Caco-2 (cell line): ENCODE data around the gene FGR. TPM values are rescaled to one million over a fixed set of nuclear protein-coding genes. Genes with fewer than 3 reads are reported as not detected.

ENCODE experiments used
- BruUV-seq: library from RNA; stranded (reverse); fragments of 400-500 nt; replicated peaks from 2 replicates; lab custom pipeline; 2021; lab: Mats Ljungman, UMichigan
- CTCF ChIA-PET: fragments of 300-600 bp; sonication (Branson Sonifier 250); formaldehyde crosslinking; loops from one replicate; lab custom pipeline; 2022; ENCODE audit warnings: antibody characterized with exemption; lab: Charles Lee
- POLR2A ChIA-PET: fragments of 300-600 bp; sonication (Branson Sonifier 250); formaldehyde crosslinking; loops from one replicate; lab custom pipeline; 2022; ENCODE audit warnings: antibody characterized with exemption; lab: Charles Lee
- DNase-seq, 2 experiments: peaks; one replicate each; pipeline versions ENCODE4 v3.0.0 to v3.0.0-alpha.2; 2020 to 2022
- H3K27me3 ChIP-seq: replicated peaks from 2 replicates; pipeline ENCODE4 v1.6.0; 2011; ENCODE audit warnings: low read length; ENCODE audit not compliant: control insufficient read depth, insufficient read depth
- H3K36me3 ChIP-seq: 2 replicates; pipeline ENCODE4 v1.5.1; 2011; ENCODE audit warnings: low read length; ENCODE audit not compliant: control insufficient read depth, insufficient read depth
- H3K4me1 ChIP-seq: fragments of 250-450 bp; sonication (Bioruptor Pico); 2 replicates; pipeline ENCODE4 v1.5.1; 2020; ENCODE audit warnings: mild to moderate bottlenecking
- H3K4me3 ChIP-seq: 2 replicates; pipeline ENCODE4 v1.5.1; 2011; ENCODE audit warnings: low read depth, mild to moderate bottlenecking, control low read depth, low read length
- H3K9me3 ChIP-seq: fragments of 250-450 bp; sonication (Bioruptor Pico); 2 replicates; pipeline ENCODE4 v1.5.1; 2020; ENCODE audit warnings: mild to moderate bottlenecking, moderate library complexity
- H3K27ac Mint-ChIP-seq: one replicate; pipeline ENCODE4 v1.8.0; 2022; ENCODE audit warnings: mixed read lengths; ENCODE audit not compliant: unreplicated experiment
- H3K27me3 Mint-ChIP-seq: one replicate; pipeline ENCODE4 v1.8.0; 2022; ENCODE audit warnings: mixed read lengths; ENCODE audit not compliant: insufficient read depth, unreplicated experiment
- H3K36me3 Mint-ChIP-seq: one replicate; pipeline ENCODE4 v1.8.0; 2022; ENCODE audit warnings: mild to moderate bottlenecking, mixed read lengths; ENCODE audit not compliant: insufficient read depth, unreplicated experiment
- H3K4me1 Mint-ChIP-seq: one replicate; pipeline ENCODE4 v1.8.0; 2022; ENCODE audit warnings: low read depth, mixed read lengths; ENCODE audit not compliant: unreplicated experiment
- H3K4me3 Mint-ChIP-seq: one replicate; pipeline ENCODE4 v1.8.0; 2022; ENCODE audit warnings: mild to moderate bottlenecking, moderate library complexity, mixed read lengths; ENCODE audit not compliant: unreplicated experiment
- H3K9me3 Mint-ChIP-seq: one replicate; pipeline ENCODE4 v1.8.0; 2022; ENCODE audit warnings: mixed read lengths; ENCODE audit not compliant: unreplicated experiment
- intact Hi-C: fragments of 100-400 bp; cut with micrococcal nuclease; formaldehyde crosslinking; loops from one replicate; pipeline ENCODE4 v1.10.0; 2022; ENCODE audit not compliant: unreplicated experiment
- total RNA-seq: library from RNA; stranded (reverse); gene quantifications from 2 replicates; pipeline ENCODE4 v1.2.3, GENCODE V29; 2022
- TF ChIP-seq, protein P1 (sequence below), 2 experiments: fragments of 200-600 bp in 1 of 2; IDR thresholded peaks; 1 replicate in 1 of 2; 2 replicates in 1 of 2; pipeline versions ENCODE4 v1.5.1 to v1.8.0; 2011 to 2022; ENCODE audit warnings: antibody characterized with exemption in 1 of 2, control low read depth in 1 of 2, inconsistent platforms in 1 of 2, low read depth in 1 of 2, low read length in 1 of 2, mild to moderate bottlenecking in 1 of 2, moderate library complexity in 1 of 2; ENCODE audit not compliant: insufficient read depth in 1 of 2, severe bottlenecking in 1 of 2, unreplicated experiment in 1 of 2

The FGR gene
- total RNA-seq, 1 experiment from 2014 or later = not detected

DNA sequence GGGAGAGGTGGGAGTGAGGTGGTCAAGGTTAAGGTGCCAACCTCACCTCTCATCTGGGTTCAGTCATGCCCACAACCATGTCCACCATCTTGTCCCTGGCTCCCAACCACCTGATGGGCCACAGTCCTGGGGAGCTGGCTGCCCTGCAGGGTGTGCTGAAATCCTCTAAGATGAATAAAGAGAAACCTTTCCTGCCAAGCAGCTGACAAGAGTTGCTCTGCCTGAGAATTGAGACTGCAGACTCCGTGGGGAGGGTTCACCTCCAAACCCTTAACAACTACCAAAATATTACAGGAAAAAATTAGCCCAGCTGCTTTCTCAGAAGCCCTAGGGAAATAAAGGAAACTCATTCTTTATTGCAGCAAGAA is 15.2 kb upstream of the FGR start:
- H3K9me3 Mint-ChIP-seq = no peaks in the 10 kb centered on the region
- no peaks in the 10 kb centered on the region for H3K36me3 Mint-ChIP-seq
- Histone ChIP-seq H3K9me3 (no peaks in the 10 kb centered on the region), H3K4me3 (no peak overlapping the region), H3K27me3 (no peaks in the 10 kb centered on the region), H3K36me3 (no peaks in the 10 kb centered on the region), H3K4me1 (no peaks in the 10 kb centered on the region)
- no peaks in the 10 kb centered on the region for H3K27me3 Mint-ChIP-seq
- POLR2A ChIA-PET = no interaction called here
- CTCF ChIA-PET = interaction anchor here (0.6 kb wide), 1 partner anchor 317 kb away, joined by 3 read pairs; no protein-coding TSS in a partner anchor
- TF ChIP-seq, protein P1, sequence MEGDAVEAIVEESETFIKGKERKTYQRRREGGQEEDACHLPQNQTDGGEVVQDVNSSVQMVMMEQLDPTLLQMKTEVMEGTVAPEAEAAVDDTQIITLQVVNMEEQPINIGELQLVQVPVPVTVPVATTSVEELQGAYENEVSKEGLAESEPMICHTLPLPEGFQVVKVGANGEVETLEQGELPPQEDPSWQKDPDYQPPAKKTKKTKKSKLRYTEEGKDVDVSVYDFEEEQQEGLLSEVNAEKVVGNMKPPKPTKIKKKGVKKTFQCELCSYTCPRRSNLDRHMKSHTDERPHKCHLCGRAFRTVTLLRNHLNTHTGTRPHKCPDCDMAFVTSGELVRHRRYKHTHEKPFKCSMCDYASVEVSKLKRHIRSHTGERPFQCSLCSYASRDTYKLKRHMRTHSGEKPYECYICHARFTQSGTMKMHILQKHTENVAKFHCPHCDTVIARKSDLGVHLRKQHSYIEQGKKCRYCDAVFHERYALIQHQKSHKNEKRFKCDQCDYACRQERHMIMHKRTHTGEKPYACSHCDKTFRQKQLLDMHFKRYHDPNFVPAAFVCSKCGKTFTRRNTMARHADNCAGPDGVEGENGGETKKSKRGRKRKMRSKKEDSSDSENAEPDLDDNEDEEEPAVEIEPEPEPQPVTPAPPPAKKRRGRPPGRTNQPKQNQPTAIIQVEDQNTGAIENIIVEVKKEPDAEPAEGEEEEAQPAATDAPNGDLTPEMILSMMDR (IDR thresholded peaks at IDR 0.05; ENCODE audit: insufficient read depth in 1 of 2, low read depth in 1 of 2, low read length in 1 of 2, severe bottlenecking in 1 of 2, unreplicated experiment in 1 of 2) = no peak
- no peak overlapping the region for H3K4me3 Mint-ChIP-seq
- no peak overlapping the region for H3K27ac Mint-ChIP-seq
- peaks cover 14% of the 10 kb centered on the region for H3K4me1 Mint-ChIP-seq
- intact Hi-C loops = no loop called here
- no peak for DNase-seq
- no TSS peak for BruUV-seq

DNA sequence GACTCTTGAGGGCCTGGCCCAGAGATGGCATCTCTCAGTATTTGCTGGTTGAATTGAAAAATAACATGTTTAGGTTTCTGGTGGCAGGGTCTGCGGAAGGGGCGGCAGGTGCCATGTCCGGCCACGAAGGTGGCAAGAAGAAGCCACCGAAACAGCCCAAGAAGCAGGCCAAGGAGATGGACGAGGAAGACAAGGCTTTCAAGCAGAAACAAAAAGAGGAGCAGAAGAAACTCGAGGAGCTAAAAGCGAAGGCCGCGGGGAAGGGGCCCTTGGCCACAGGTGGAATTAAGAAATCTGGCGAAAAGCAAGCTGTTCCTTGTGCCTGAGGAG is 14.3 kb upstream of the FGR start:
- TF ChIP-seq, protein P1 (IDR thresholded peaks at IDR 0.05; ENCODE audit: insufficient read depth in 1 of 2, low read depth in 1 of 2, low read length in 1 of 2, severe bottlenecking in 1 of 2, unreplicated experiment in 1 of 2) = no peak
- intact Hi-C loops = no loop called here
- no peaks in the 10 kb centered on the region for H3K9me3 Mint-ChIP-seq
- no peak for DNase-seq
- peaks cover 9% of the 10 kb centered on the region for H3K4me1 Mint-ChIP-seq
- H3K36me3 Mint-ChIP-seq = no peaks in the 10 kb centered on the region
- BruUV-seq = no TSS peak
- no peaks in the 10 kb centered on the region for H3K27me3 Mint-ChIP-seq
- POLR2A ChIA-PET = no interaction called here
- no peaks in the 10 kb centered on the region for H3K4me1 ChIP-seq
- CTCF ChIA-PET = interaction anchor here (0.6 kb wide), 1 partner anchor 176 kb away, joined by 3 read pairs; no protein-coding TSS in a partner anchor
- no peak overlapping the region for H3K27ac Mint-ChIP-seq
- no peaks in the 10 kb centered on the region for H3K27me3 ChIP-seq
- no peak overlapping the region for H3K4me3 ChIP-seq
- no peaks in the 10 kb centered on the region for H3K9me3 ChIP-seq
- no peaks in the 10 kb centered on the region for H3K36me3 ChIP-seq
- no peak overlapping the region for H3K4me3 Mint-ChIP-seq

DNA sequence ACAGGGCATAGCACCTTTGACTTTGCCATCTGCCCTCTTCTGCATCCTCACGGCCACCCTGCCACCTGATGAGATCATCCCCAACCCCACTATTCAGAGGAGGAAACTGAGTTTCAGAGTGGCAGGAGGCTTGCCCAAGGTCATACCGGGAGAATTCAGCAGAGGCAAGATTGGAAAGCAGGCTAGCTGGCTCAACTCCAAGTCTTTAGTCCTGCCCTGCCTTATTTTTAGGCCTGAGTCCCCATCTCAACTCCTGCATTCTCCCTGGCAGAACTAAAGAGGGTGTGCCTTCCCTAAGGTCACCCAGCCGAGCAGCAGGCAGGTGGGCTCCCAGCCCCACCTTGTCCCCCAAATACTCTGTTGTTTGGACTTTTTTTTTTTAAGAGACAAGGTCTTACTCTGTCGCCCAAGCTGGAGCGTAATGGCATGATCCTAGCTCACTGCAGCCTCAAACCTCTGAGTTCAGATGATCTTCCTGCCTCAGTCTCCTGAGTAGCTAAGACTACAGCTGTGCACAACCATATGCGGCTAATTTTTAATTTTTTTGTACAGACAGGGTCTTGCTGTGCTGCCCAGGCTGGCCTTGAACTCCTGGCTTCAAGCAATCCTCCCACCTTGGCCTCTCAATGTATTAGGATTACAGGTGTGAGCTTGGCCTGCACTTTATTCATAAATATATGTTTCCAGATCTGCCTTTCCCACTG is 13.8 kb upstream of the FGR start:
- H3K27me3 ChIP-seq = no peaks in the 10 kb centered on the region
- no TSS peak for BruUV-seq
- ChIA-PET POLR2A (no interaction called here), CTCF (interaction anchor here (0.6 kb wide), 1 partner anchor 45 kb away, joined by 5 read pairs; the partner anchor contains the start of gene AHDC1)
- Mint-ChIP-seq H3K4me3 (no peak overlapping the region), H3K9me3 (no peaks in the 10 kb centered on the region), H3K4me1 (peaks cover 9% of the 10 kb centered on the region), H3K27ac (no peak overlapping the region), H3K36me3 (no peaks in the 10 kb centered on the region), H3K27me3 (no peaks in the 10 kb centered on the region)
- DNase-seq = no peak
- TF ChIP-seq, protein P1 (IDR thresholded peaks at IDR 0.05; ENCODE audit: insufficient read depth in 1 of 2, low read depth in 1 of 2, low read length in 1 of 2, severe bottlenecking in 1 of 2, unreplicated experiment in 1 of 2) = no peak
- H3K4me1 ChIP-seq = no peaks in the 10 kb centered on the region
- no peaks in the 10 kb centered on the region for H3K36me3 ChIP-seq
- intact Hi-C loops = no loop called here
- no peak overlapping the region for H3K4me3 ChIP-seq
- H3K9me3 ChIP-seq = no peaks in the 10 kb centered on the region
